ENCODE measurements around the gene SBNO2.

The SBNO2 gene

DNA sequence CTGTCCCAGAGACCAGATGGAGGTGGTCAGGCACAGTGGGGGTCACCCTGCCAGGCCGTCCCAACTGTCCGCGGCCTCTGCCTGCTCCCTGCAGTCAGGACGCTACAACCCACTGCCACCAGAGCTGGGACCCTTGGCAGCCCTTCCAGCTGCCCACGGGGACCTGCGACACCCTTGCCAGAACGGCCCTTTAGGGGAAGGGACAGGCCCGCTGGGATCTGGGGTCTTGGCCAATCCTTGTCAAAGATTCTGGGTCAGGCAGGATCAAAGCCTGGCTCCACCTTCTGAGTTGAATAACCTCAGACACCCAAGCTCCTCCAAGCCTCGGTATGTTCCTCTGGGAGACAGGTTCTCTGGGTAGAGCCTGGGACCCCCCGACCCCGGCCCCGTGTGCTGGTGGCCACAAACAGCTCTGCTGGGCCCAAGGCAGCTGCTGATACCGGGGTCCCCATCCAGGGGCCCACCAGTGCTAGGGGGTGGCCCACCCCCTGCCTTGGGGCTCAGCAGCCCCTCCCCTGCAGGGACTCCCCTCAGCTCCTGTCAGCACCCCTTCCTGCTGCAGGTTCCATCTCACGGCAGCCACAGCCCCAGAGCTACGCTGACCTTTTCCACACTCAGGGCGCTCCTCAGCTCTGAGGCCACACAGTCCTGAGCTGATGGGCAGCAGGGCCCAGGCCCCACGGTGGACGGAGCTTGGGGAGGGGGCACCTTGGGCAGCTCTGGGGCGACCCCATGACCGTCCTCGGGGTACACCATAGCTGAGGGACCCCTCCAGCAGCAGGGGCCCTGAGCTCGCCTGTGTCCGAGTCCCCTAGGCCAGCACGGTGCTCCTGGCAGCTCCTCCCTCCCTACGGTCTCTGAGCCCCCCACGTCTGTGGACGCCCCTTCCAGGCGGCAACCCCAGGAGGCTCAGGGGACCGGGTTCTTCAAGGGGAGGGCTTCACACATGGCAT is 18.4 kb downstream of the SBNO2 start (continued):
- TF ChIP-seq ZFP3 (CRISPR knock-in tag; IDR thresholded peaks at IDR 0.05) (no peak), ISL1 (CRISPR knock-in tag; IDR thresholded peaks at IDR 0.05) (no peak), BACH2 (CRISPR knock-in tag; IDR thresholded peaks at IDR 0.05; ENCODE audit: borderline replicate concordance) (no peak)
- TF ChIP-seq, protein P1, sequence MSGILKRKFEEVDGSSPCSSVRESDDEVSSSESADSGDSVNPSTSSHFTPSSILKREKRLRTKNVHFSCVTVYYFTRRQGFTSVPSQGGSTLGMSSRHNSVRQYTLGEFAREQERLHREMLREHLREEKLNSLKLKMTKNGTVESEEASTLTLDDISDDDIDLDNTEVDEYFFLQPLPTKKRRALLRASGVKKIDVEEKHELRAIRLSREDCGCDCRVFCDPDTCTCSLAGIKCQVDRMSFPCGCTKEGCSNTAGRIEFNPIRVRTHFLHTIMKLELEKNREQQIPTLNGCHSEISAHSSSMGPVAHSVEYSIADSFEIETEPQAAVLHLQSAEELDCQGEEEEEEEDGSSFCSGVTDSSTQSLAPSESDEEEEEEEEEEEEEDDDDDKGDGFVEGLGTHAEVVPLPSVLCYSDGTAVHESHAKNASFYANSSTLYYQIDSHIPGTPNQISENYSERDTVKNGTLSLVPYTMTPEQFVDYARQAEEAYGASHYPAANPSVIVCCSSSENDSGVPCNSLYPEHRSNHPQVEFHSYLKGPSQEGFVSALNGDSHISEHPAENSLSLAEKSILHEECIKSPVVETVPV (CRISPR knock-in tag; IDR thresholded peaks at IDR 0.05): no peak

GRCh38 chr19:1154731-1155351 is 19.2 kb downstream of the SBNO2 start:
- TF ChIP-seq BACH2 (CRISPR knock-in tag; IDR thresholded peaks at IDR 0.05; ENCODE audit: borderline replicate concordance) (no peak), ZC3H10 (CRISPR knock-in tag; IDR thresholded peaks at IDR 0.05) (no peak), ZNF8 (CRISPR knock-in tag; IDR thresholded peaks at IDR 0.05) (no peak), ESRRG (CRISPR knock-in tag; IDR thresholded peaks at IDR 0.05) (no peak), ISL1 (CRISPR knock-in tag; IDR thresholded peaks at IDR 0.05) (no peak)
- ATAC-seq: peak; percentile 22; the same call in 2 of the 3 replicates

DNA sequence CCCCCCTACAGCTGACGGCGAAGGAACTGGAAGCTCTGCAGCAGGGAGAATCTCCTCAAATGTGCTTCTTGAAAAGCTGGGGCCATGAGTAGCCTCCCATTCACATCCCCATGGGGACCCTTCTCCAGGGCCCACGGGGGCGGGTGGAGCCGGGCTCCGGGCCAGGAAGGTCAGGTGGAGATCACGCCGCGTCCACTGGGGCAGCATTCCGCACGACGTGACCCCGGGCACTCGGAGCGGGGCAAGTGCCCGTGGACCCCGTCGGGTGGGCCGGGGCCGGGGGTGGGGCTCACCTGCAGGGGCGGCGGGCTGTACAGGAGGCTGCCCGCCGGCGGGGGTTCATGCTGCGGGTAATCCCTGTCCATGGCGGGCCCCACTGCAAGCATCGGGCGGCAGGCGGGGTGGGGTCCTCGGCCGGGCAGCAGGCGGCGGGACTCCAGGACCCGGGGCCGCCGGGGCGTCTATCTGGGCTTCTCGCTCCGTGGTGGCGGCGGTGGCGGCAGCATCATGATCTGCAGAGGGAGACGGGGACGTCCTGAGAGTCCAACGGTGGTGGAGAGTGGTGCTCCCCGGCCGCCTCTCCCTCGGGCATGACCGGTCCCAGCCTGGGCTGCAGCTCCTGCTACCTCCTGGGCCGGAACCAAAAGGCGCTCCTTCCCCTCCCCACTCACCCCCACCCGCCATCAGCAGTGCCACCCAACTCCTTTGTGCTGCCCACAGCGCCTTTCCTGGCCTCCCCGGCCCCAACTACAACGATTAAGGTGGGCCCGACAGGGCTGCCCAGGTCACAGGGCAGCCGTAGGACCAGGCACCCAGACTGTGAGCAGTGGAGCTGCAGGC is 20.0 kb downstream of the SBNO2 start:
- no peak for ATAC-seq
- TF ChIP-seq, protein P2, sequence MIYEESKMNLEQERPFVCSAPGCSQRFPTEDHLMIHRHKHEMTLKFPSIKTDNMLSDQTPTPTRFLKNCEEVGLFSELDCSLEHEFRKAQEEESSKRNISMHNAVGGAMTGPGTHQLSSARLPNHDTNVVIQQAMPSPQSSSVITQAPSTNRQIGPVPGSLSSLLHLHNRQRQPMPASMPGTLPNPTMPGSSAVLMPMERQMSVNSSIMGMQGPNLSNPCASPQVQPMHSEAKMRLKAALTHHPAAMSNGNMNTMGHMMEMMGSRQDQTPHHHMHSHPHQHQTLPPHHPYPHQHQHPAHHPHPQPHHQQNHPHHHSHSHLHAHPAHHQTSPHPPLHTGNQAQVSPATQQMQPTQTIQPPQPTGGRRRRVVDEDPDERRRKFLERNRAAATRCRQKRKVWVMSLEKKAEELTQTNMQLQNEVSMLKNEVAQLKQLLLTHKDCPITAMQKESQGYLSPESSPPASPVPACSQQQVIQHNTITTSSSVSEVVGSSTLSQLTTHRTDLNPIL (CRISPR knock-in tag; IDR thresholded peaks at IDR 0.05; ENCODE audit: low read depth): no peak
- no peak for TF ChIP-seq ZC3H10 (CRISPR knock-in tag; IDR thresholded peaks at IDR 0.05)
- TF ChIP-seq PPARA (CRISPR knock-in tag; IDR thresholded peaks at IDR 0.05; ENCODE audit: borderline replicate concordance): no peak

DNA sequence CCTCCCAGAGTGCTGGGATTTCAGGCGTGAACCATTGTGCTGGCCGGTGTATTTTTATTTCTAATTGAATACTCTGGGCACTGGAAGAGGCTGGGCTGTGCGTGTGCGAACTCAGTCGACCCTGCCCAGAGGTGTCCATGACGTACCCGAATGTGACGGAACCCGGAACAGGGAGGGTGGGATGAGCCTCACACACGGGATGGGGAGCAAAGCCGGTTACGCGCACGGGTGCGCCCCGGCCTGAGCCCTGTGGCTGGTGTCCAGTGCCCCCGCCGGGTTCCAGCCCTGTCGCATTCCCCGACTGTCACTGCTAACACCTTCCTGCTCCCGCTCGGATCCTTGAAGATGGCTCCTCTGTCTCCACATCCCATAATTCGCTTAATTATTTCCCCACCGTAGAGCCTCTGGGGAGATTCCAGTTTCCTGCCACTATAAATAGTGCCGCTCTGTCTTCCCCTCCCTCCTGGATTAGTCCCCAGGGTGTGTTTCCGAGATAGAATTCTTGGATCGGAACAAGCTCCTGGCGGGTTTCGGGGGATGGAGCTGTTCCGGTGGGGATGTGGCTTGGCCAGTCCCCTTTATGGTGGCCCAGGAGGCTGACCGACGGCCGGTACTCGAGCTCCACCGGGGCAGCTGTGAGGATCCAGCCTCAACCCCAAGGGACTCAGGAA is 22.0 kb downstream of the SBNO2 start:
- ATAC-seq: no peak
- no peak for TF ChIP-seq ZC3H10 (CRISPR knock-in tag; IDR thresholded peaks at IDR 0.05)
- TF ChIP-seq ZNF8 (CRISPR knock-in tag; IDR thresholded peaks at IDR 0.05): no peak
- TF ChIP-seq GLIS3 (CRISPR knock-in tag; IDR thresholded peaks at IDR 0.05): no peak
- TF ChIP-seq TOX (CRISPR knock-in tag; IDR thresholded peaks at IDR 0.05; ENCODE audit: borderline replicate concordance): no peak
- no peak for TF ChIP-seq CSDC2 (CRISPR knock-in tag; IDR thresholded peaks at IDR 0.05)
- TF ChIP-seq ZFP30 (CRISPR knock-in tag; IDR thresholded peaks at IDR 0.05): no peak
- no peak for TF ChIP-seq ZNF565 (CRISPR knock-in tag; conservative IDR thresholded peaks at IDR 0.05; ENCODE audit: low read depth)
- TF ChIP-seq ZFP3 (CRISPR knock-in tag; IDR thresholded peaks at IDR 0.05): no peak
- TF ChIP-seq BACH2 (CRISPR knock-in tag; IDR thresholded peaks at IDR 0.05; ENCODE audit: borderline replicate concordance): no peak
- TF ChIP-seq, protein P2 (CRISPR knock-in tag; IDR thresholded peaks at IDR 0.05; ENCODE audit: low read depth): no peak
- TF ChIP-seq, protein P3, sequence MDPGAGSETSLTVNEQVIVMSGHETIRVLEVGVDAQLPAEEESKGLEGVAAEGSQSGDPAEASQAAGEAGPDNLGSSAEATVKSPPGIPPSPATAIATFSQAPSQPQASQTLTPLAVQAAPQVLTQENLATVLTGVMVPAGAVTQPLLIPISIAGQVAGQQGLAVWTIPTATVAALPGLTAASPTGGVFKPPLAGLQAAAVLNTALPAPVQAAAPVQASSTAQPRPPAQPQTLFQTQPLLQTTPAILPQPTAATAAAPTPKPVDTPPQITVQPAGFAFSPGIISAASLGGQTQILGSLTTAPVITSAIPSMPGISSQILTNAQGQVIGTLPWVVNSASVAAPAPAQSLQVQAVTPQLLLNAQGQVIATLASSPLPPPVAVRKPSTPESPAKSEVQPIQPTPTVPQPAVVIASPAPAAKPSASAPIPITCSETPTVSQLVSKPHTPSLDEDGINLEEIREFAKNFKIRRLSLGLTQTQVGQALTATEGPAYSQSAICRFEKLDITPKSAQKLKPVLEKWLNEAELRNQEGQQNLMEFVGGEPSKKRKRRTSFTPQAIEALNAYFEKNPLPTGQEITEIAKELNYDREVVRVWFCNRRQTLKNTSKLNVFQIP (CRISPR knock-in tag; IDR thresholded peaks at IDR 0.05; ENCODE audit: borderline replicate concordance, low read depth): no peak
- no peak for TF ChIP-seq TSHZ2 (CRISPR knock-in tag; IDR thresholded peaks at IDR 0.05)
- TF ChIP-seq PPARA (CRISPR knock-in tag; IDR thresholded peaks at IDR 0.05; ENCODE audit: borderline replicate concordance): no peak
- no peak for TF ChIP-seq TCF4 (CRISPR knock-in tag; IDR thresholded peaks at IDR 0.05; ENCODE audit: borderline replicate concordance)
- TF ChIP-seq SNAI2 (CRISPR knock-in tag; IDR thresholded peaks at IDR 0.05): no peak
